Fibroblast of gingiva (primary cell): ENCODE measurements around the gene VEGFB.

Experiments used
- DNase-seq: peaks from one replicate; pipeline ENCODE4 v3.0.0-alpha.2; 2011; ENCODE audit warnings: low read depth

The VEGFB gene

DNA sequence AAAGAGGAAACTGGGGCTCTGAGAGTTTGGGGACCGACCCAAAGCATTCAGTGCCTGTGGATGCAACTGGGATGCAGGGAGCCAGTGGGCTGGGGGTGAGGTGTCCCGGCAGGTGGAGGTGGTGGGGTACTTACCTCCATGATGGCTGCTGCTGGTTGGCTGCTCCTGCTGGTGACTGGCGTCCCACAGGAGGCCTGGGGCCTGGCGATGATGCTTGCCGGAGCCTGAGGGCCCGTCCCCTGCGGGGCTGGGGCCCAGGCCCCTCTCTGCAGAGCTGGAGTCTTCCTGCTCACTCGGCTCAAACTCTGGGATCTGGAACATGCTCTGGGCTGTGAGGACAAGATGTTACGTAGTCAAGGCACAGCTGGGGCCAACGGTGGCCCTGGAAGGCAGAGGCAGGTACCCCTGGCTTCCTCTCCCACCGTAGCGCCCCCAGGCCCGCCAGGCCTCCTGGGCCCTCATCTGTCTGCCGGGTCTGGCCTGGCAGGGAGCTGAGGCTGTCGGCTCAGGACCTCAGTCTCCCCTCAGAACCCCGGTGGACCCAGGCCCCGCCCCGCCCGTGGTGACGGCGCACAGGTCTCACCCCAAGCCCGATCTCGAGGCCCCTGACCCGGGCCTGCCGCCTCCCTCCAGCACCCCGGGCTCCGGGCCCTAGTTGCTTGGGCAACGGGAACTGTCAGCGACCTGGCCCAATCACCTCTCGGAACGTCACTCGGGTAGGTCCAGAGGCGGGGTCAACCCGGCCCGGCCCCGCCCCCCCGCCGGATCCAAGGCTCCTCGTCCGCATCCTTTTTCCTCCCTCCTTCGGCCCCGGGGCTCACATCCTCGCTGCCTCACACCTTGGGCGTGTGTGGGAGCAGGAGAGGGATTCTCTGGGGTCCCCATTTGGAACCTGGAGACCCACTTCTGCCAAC, 49.9 kb downstream of the VEGFB start, which contains the start of gene BAD:
Gene BAD, minus strand, starts transcription at position 618 of the 914 bp plus-strand sequence. Its CDS starts 297 bp downstream, at position 321.
- DNase-seq: peak; percentile 88

DNA sequence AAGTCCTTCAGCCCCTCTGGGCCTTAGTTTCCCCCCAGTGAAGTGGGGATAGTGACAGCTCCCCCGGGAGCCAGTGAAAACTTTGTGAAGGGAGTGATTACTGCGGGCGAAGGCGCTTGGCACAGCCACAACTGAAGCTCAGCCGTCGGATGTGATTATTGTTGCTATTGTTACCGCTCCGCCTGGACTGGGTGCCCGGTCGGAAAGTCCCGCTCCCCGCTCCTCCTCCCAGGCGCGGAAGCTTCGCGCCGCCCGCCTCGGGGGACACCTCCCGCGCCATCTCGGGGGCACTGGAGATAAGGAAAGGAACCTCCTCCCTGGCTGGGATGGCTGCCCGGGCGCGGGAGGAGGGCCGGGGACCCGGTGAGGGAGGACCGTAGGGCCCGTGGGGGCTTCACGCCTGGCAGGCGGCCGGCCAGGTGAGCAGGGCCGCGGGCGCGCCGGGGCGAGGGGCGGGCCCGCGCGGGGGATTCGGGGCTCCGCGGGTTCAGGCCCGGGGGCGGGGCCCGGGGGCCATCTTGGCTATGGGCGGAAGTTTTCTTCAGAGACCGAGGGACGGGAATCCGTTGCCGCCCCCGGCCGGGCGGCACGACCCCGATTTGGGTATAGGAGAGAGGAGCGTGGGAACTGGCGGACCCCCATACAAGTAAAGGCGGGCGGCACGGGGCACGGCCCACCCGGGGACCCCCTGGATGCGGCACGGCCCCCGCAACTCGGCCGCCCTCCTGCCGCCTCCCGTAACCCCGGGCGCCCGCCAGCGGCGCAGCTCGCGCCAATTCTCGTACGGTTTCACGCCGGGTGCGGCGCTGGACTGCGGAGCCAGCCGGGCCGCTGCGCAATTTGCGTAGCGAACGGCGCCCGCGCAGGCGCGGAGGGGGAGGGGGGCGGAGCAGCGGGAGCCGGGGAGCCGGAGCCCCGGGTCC, 50.8 kb downstream of the VEGFB start, which contains the start of gene GPR137:
Gene GPR137, plus strand, starts transcription at position 887 of the 923 bp plus-strand sequence. CDS start 677 bp downstream, outside the sequence.
- DNase-seq: peak; percentile 59

- no peak for DNase-seq
Observed at GRCh38 chr11:64285885-64286800, 51.8 kb downstream of the VEGFB start.

DNA sequence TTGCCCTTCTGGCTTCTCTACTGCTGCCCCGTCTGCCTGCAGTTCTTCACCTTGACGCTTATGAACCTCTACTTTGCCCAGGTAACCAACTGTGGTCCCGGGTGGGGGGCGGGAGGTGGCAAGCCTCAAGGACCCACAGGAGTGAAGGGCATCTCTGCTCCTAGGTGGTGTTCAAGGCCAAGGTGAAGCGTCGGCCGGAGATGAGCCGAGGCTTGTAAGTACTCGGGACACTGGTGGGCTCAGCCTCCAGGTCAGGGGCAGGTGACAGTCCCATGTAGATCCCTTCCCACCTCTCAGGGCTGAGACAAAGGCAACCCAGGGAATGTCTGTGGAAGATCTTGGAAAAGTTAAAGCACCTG, 52.4 kb downstream of the VEGFB start:
- DNase-seq: no peak

DNA sequence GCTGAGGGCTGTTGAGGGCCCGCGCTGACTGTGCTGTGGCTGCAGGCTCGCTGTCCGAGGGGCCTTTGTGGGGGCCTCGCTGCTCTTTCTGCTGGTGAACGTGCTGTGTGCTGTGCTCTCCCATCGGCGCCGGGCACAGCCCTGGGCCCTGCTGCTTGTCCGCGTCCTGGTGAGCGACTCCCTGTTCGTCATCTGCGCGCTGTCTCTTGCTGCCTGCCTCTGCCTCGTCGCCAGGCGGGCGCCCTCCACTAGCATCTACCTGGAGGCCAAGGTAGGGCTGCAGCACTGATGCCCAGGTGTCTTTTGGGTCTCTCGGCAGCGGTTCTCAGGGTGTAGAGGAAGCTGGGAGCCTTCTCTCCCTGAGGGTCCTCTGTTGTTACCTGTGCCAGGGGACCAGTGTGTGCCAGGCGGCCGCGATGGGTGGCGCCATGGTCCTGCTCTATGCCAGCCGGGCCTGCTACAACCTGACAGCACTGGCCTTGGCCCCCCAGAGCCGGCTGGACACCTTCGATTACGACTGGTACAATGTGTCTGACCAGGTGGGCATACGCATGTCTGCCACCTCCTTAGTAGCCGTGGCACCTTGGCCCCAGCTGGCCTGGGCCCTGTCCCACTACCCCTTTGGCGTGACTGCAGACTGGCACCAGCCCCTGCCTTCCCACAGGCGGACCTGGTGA, 53.4 kb downstream of the VEGFB start:
- no peak for DNase-seq

DNA sequence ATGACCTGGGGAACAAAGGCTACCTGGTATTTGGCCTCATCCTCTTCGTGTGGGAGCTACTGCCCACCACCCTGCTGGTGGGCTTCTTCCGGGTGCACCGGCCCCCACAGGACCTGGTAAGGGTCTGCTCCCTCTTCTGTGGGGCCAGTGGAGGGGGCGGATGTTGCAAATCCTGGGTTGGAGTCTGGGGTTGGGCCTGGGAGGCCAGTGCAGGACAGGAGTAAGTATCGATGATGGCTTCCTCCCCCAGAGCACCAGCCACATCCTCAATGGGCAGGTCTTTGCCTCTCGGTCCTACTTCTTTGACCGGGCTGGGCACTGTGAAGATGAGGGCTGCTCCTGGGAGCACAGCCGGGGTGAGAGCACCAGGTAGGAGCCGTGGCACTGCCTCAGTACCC, 54.0 kb downstream of the VEGFB start:
- no peak for DNase-seq
